ENCODE data around the gene PTPRM.
"Not testable (repeated sequence)": the region's sequence is repeated elsewhere in the genome, so short reads cannot be mapped to it uniquely, and the experiment has no call there.

The PTPRM gene

DNA sequence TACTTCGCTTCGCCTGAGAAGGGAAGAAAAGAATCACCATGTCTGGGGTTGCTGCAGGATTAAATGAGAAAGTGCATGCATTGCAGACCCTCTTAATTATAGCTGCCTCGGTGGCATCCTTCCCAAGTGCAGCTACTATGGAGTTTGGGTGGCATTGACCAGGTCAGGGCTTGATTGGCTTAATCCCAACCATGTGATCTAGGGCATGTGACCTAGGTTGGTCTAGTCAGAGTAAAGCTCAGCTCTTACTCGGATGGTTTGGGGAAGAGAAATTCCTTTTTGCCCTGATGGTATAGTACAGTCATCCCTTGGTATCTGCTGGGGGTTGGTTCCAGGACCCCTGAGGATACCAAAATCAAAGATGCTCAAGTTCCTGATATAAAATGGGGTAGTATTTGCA, 863.9 kb downstream of the PTPRM start:
- no peak for DNase-seq (ENCODE audit: low spot score)

DNA sequence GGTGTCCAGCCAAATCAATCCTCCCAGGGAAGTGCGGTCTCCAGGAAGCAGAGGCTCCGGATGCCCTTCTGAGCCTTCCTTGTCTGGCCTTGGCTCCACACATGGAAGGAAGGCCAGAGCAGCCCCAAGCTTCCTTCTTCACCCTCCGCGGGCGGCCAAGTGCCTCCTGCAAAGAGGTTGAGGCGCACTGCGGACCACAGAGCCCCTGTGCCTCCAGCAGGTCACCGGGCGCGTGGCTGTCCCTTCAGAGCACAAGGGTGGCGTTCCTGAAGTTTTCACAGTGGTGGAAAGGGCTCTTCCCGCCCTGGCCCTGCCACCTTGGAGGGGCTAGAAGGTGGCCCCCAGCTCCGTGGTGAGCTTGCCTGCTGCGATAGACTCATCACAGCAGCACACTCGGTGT, 866.2 kb downstream of the PTPRM start:
- DNase-seq (ENCODE audit: low spot score) = no peak

DNA sequence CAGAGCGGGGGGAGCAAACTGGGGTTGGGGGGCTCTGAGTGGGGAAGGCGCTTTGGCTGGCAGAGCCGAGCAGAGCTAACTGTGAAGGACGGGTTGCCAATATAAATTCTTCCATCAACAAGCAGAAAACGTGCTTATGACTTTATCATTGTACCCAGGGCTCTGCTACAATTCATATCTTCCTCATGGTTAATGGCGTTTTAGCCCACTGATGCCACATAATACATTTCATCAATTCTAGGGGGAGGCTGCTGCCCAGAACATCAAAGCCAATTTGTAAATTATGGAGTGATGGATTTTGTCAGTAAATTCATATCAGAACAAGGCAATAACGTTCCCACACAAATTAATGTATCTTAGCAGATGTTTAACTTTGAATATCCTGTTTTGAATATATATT, 866.7 kb downstream of the PTPRM start:
- no peak for DNase-seq (ENCODE audit: low spot score)

DNA sequence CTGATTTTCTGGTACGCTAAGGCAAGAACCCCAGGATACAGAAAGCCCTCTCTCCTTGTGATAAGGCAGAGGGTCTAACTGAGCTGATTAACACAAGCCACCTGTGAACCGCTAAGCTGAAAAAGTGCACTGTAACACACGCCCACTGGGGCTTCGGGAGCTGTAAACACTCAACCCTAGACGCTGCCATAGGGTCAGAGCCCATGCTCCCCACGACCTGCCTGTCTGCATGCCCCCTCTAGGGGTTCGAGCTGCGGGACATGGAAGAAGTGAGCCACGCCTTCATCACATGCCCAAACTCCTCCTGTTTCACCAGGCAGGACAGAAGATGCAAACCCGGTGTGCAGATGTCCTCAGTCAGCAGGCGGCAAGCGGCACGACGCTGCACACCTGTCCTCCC, 868.3 kb downstream of the PTPRM start:
- no peak for DNase-seq (ENCODE audit: low spot score)

DNA sequence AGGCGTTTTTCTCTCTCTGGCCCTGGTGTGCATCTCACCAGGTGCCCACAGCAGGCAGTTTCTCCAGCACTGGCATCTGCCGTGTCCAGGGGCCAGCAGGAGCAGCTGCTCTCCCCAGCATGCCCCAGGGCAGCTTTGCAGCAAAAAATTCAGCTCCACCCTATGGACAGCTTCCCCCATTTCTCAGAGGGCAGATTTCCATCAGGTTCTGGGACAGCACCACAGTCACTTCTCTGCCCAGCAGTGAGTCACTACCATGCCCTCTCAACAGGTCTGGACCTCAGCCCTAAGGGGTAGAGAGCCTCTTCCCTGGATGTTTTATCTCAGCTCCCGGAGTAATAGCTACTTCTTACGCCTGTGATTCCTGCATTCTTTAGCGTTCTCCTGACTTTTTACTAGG, 871.9 kb downstream of the PTPRM start:
- no peak for DNase-seq (ENCODE audit: low spot score)

DNA sequence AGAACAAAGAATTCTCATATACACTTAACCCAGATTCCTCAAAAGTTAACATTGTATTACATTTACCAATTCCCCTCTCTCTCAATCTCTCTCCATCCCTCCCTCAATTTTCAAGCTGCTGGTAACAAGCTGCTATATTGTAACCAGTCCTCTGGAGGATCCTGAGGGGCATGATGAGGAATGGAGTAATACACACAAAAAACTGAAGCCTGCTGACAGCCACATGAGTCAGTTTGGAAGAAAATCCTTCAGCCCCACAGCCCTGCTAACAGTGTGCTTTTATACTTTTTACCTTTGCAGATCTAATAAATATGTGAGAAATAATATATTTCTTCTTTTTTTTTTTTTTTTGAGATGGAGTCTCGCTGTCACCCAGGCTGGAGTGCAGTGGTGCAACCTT, 876.4 kb downstream of the PTPRM start:
- no peak for DNase-seq (ENCODE audit: low spot score)

DNA sequence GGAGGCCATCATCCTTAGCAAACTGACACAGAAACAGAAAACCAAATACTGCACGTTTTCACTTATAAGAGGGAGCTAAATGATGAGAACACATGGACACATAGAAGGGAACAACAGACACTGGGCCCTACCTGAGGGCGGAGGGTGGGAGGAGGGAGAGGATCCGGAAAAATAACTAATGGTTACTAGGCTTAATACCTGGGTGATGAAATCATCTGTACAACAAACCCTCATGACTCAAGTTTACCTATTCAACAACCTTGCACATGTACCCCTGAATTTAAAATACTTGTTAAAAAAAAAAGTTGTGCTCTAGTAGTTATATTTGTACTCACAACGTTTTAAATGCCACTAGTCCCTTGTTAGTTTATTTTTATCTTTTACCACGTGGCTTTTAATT, 879.8 kb downstream of the PTPRM start:
- not testable (repeated sequence) for DNase-seq (ENCODE audit: low spot score)

DNA sequence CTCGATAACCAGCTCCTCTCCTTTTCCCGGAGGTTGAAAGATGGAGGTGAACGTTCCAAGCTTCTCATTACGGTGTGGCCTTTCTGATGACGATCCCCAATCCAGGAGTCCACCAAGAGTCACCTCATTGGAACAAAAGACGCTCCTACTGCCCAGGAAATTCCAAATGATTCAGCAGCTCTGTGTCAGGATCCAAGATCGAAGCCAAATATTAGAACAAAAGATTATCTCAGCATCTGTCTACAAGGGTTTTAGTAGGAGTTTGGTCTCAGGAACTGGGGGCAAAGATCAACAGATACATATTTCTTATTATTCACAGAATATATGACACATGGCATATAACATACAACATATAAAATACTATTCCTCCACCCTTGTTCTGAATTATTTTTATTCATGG, 881.0 kb downstream of the PTPRM start:
- no peak for DNase-seq (ENCODE audit: low spot score)

DNA sequence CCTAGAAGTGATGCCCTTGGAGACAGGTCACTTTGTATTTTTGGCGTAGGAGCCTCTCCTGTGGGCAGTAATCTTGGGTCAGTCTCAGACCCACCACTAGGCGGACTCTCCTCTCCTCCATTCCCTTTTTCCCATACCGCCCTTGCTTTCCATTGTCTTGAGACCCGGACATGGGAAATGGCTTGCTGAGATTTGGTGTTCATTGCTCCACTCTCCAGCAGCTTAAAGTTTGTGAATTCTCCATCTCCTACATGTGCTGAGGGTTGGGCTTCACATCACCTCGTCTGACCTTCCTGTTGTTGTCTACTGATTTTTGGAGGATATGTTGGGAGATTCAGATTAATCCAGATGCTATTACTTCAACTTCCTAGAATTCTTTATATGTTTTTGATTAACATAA, 882.9 kb downstream of the PTPRM start:
- DNase-seq (ENCODE audit: low spot score) = no peak

DNA sequence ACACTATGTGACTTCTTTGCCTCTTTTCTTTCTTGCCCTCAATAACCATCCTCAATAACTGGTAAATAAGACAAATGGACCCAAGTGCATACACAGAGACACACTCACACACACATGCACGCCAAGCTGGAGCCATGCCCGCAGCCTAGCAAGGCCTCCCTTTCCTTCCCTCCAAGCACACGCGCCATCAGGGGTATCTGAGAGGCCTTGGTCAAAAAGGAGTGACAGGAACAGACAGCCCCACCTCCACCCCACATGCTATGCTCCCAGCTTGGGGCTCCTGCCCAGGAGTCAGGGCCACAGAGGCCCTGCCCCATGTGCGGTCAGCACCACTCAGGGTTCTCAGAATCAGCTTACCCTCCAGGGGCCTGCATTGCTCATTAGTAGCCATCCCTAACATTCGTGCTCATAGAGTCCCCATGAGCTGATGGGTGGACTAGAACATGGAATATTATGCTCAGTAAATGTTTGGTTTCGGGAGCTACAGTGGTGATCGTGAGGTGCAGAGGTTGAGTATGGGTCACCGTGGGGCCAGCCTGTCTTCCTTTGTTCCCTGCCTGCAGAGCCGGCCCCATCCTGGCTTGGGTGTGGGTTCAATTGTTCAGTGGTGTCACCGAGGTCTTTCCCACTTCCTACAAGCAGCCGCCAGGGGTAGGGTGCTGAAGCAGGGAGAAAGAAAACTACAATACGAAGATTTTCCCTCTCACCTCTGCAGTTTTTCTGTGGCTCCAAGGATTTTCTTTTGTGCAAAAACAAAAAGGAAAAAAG, 884.0 kb downstream of the PTPRM start:
- DNase-seq (ENCODE audit: low spot score) = no peak

DNA sequence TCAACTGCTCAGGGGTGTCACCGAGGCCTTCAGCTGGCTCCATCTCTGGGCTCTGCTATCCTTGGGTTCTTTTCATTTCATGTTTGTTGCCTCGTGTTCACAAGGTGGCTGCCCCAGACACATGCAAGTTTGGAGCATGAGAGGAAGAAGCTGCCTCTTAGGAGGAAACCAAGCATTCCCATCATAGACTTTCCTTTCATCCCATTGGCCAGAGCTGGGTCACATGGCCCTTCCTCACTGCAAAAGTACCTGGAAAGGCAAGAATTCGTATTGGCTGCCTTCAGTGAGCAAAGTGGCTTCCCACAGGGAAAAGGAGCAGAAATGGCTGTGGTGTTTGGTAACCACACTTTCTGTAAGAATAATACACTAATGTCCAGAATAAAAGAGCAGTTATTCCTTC, 886.4 kb downstream of the PTPRM start:
- no peak for DNase-seq (ENCODE audit: low spot score)

DNA sequence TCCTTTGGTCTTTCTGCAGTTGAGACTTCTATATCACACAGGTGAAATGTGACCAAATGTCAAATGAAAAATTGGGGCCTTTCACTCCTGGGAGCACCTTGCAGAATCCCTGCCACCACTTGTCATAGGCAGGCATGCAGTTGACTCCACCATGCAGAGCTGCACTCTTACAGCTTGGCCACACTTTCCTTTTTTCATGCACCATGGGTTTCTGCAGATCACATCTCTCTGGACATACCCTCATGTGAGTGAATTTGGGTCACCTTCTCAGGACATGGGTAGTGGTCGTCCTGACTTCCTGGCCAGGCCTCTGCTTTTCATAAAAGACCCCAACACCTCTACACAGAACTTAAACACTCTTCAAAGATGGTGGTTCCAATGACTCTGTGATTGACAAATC, 887.0 kb downstream of the PTPRM start:
- DNase-seq (ENCODE audit: low spot score) = no peak

DNA sequence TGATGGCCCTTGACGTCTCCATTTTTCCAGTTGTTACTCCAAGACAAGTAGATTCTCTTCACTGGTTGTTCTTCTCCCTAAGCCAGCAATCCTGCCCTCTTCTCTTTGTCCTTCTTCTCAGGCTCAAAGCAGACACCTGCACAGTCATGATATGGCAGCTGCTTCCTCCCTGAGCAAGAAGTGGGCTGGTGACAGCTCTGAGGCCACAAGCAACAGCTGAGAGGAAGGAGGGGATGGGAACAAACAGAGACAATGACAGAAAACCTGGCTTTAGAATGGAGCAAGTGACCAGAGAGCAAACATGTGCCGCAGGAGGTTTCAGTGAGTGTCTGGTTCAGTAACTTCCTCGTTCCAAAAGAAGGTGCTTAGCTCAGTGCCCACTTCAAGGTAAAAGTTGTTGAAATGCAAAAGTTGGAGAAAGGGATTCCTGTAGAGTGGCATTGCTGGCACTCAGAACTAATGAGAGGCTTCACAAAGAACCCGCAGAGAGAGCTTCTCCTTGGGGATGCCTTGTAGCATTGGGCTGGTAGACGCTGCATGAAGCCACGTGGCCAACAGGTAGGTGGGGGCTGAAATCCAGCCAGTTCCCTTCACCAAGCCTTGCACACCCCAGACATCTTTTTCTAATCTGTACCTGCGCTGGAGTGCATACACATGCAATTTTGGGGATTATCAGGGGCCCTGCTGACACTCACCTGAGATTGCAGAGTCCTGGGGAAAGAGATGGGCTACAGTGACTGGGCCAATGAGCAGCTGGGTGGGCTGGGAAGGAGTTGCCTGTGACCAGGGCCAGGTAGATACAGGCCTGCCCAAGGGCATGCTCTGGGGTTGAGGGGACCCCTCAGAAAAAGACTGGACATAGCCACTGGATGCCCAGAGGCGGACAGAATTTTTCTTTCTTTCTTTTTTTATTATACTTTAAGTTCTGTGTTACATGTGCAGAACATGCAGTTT, 888.8 kb downstream of the PTPRM start:
- DNase-seq (ENCODE audit: low spot score) = no peak
